GM06990 (cell line): ENCODE data around the gene SHC2.

Experiments
- DNase-seq: peaks from one replicate; pipeline ENCODE4 v3.0.0-alpha.2; 2011; ENCODE audit not compliant: insufficient read length; ENCODE audit errors: extremely low read depth
- H3K27me3 ChIP-seq: replicated peaks from 2 replicates; pipeline ENCODE4 v1.6.0; 2011; ENCODE audit warnings: low read length; ENCODE audit not compliant: control insufficient read depth, insufficient read depth
- H3K36me3 ChIP-seq: 2 replicates; pipeline ENCODE4 v1.5.1; 2011; ENCODE audit warnings: low read length; ENCODE audit not compliant: control insufficient read depth, insufficient read depth
- H3K4me3 ChIP-seq: replicated peaks from 2 replicates; pipeline ENCODE4 v1.5.1; 2011; ENCODE audit warnings: low read depth, mild to moderate bottlenecking, control low read depth, low read length
- TF ChIP-seq, protein P1 (sequence below): IDR thresholded peaks from 2 replicates; pipeline ENCODE4 v1.5.1; 2011; ENCODE audit warnings: low read length, control low read depth, mild to moderate bottlenecking, inconsistent platforms; ENCODE audit not compliant: insufficient read depth, poor library complexity, severe bottlenecking

The SHC2 gene

DNA sequence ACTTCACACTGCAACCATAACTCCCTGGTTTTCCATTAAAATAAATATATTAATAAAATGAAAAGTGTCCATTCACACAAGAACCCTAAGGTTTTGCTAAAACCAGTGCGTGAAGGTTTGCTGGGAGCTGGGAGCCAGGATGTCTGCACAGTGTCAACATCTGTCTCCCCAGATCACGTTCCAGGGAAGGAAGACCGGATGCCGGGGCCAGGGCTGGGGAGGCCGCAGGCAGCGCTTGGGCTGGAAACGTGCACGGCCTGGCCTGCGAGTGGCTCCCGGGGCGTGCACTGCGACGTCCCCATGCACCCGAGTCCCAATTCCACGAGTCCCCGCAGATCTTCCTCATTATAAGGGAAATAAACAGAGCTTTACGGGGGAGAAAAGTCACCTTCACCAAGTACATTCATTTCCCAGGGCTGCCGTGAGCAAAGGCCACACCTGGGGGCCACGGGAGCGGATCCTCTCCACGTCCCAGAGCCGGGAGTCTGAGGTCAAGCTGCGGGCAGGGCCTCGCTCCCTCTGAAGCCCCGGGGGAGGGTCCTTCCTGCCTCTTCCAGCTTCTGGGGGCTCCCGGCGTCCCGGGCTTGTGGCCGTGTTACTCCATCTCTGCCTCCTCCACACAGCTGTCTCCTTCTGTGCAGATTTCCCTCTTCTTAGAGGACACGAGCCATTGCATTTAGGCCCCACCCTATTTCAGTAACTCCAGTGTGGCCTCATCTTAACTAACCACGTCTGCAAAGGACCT lies 12.8 kb downstream of the SHC2 start:
- Histone ChIP-seq H3K36me3 (no peaks in the 10 kb centered on the region), H3K4me3 (no peak overlapping the region), H3K27me3 (no peaks in the 10 kb centered on the region)
- TF ChIP-seq, protein P1, sequence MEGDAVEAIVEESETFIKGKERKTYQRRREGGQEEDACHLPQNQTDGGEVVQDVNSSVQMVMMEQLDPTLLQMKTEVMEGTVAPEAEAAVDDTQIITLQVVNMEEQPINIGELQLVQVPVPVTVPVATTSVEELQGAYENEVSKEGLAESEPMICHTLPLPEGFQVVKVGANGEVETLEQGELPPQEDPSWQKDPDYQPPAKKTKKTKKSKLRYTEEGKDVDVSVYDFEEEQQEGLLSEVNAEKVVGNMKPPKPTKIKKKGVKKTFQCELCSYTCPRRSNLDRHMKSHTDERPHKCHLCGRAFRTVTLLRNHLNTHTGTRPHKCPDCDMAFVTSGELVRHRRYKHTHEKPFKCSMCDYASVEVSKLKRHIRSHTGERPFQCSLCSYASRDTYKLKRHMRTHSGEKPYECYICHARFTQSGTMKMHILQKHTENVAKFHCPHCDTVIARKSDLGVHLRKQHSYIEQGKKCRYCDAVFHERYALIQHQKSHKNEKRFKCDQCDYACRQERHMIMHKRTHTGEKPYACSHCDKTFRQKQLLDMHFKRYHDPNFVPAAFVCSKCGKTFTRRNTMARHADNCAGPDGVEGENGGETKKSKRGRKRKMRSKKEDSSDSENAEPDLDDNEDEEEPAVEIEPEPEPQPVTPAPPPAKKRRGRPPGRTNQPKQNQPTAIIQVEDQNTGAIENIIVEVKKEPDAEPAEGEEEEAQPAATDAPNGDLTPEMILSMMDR, result no peak
- no peak for DNase-seq

DNA sequence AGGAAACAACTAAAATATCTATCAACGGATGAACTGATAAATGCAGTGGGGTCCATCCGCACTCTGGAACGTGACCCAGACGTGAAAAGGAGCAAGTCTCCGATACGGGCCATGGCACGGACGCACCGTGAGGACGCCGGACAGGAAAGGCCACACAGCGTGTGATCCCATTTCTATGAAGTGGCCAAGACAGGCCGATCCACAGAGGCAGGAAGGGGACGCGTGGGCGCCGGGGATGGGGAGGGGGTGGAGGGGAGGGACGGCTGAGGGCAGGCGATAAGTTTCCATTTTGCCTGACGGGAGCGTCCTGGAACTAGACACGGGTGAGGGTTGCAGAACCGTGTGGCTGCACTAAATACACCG lies 13.8 kb downstream of the SHC2 start:
- no peak overlapping the region for H3K4me3 ChIP-seq
- TF ChIP-seq, protein P1, result no peak
- no peak for DNase-seq
- H3K36me3 ChIP-seq, result no peaks in the 10 kb centered on the region
- no peaks in the 10 kb centered on the region for H3K27me3 ChIP-seq

DNA sequence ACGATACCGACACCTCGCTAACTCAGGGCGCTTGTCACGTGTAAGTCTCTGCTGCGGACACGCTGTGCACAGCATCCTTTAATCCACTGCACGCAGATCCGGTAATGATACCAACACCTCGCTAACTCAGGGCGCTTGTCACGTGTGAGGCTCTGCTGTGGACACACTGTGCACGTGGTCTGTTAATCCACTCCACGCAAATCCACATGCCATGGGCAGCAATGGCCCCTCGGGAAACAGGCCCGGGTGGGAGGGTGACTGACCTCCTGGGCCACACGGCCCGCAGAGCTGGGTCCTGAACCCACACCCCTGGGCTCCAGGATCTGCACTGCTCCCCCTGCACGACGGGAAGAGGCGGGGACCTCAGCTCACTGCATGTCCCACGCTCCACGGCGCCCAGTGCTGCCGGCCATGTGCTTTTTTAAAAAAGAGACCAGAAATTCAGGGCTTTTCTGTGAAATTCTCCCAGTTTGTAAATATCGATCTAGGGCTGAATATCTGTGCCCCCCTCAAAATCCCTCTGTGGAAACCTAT lies 16.1 kb downstream of the SHC2 start:
- TF ChIP-seq, protein P1, result no peak
- Histone ChIP-seq H3K4me3 (no peak overlapping the region), H3K36me3 (no peaks in the 10 kb centered on the region), H3K27me3 (no peaks in the 10 kb centered on the region)
- DNase-seq, result no peak

DNA sequence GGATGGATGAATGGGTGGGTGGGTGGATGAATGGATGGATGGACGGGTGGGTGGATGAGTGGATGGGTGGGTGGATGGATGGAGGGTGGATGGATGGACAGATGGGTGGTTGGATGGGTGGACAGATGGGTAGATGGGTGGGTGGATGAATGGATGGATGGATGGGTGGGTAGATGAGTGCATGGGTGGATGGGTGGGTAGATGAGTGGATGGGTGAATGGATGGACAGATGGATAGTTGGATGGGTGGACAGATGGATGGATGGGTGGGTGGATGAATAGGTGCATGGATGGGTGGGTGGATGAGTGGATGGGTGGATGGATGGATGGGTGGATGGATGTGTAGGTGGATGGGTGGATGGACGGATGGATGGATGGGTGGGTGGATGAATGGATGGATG lies 17.8 kb downstream of the SHC2 start:
- DNase-seq, result no peak
- TF ChIP-seq, protein P1, result no peak
- Histone ChIP-seq H3K36me3 (no peaks in the 10 kb centered on the region), H3K27me3 (no peaks in the 10 kb centered on the region), H3K4me3 (no peak overlapping the region)

DNA sequence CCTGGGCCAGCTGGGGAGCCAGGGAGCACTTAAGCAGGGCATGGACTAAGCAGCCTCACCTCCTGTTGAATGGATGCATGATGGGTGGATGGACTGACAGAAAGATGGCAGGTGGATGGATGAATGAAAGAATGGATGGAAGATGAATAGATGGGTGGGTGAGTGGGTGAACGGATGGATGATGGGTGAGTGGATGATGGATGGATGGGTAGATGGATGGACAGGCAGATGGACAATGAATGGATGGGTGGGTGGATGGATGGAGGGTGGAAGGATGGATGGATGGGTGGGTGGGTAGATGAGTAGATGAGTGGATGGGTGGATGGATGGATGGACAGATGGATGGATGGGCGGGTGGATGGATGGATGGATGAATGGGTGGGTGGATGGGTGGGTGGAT lies 18.7 kb downstream of the SHC2 start:
- no peak overlapping the region for H3K4me3 ChIP-seq
- DNase-seq, result no peak
- H3K36me3 ChIP-seq, result no peaks in the 10 kb centered on the region
- H3K27me3 ChIP-seq, result no peaks in the 10 kb centered on the region
- TF ChIP-seq, protein P1, result no peak

DNA sequence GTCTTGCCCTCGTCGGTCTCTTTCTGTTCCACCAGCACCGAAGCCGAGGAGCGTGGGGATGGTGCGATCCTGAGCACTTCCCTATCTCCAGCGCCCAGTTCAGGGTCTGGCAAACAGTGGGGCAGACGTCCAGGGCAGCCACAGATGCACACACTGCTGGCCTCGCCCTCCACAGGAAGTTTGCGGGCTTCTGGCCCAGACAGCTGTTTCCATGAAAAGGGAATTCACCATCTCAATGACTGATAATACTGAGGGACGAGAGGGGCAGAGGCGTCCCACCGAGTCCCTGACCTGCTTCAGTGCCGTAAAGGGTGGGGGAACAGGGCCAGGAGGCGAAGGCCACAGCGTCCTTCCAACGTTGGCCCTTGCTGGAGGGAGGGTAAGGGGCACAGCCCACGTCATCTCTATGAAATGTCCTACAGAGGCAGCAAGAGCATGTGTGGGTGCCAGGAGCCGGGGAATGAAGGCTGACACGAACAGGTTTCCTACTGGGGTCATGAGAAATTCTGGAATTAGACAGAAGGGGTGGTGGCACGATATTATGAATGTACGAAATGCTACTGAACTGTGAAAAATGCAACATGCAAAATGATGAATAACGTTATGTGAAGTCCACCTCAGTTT lies 19.5 kb downstream of the SHC2 start:
- DNase-seq, result no peak
- no peaks in the 10 kb centered on the region for H3K36me3 ChIP-seq
- TF ChIP-seq, protein P1, result no peak
- no peaks in the 10 kb centered on the region for H3K27me3 ChIP-seq
- H3K4me3 ChIP-seq, result no peak overlapping the region
